ENCODE measurements around the gene MCCC1. TPM values are rescaled to one million over a fixed set of nuclear protein-coding genes. Genes with fewer than 3 reads are reported as not detected.

The MCCC1 gene
- total and polyA plus RNA-seq, 2 of the 13 experiments (the other 11 are each of a cell fraction or from before 2014, with no cell fraction given): 11.7 to 30.1 TPM

DNA sequence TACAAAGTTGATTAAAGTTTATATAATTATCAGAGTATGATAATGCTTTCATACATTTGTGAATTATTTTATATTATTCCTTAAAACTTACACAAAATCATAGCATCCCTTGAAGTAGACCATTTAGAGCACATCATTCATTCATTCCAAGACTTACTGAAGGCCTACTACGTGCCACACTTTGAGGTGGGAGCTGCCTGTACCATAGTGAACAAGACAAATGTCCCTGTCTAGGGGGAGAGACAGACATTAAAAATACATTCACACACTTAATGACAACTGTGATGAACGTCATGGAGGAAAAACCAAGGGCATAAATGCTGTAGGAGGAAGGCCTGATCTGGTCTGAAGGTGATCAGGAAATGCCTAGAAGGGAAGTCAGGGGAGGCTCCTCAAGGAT lies 12.1 kb downstream of the MCCC1 start:
- ChIA-PET POLR2A (no interaction called here), CTCF (ENCODE audit: low intra/inter-chr PET ratio, low total read pairs) (no interaction called here)
- Histone ChIP-seq H3K4me3 (replicated peaks in 1 of 3; ENCODE audit: insufficient read depth in 1 of 3, low read depth in 2 of 3, low read length in 3 of 3) (no peak overlapping the region), H3K4me2 (ENCODE audit: low read depth, low read length) (no peak overlapping the region), H3K9ac (ENCODE audit: insufficient read depth, low read depth, low read length) (no peak overlapping the region), H3K9me3 (ENCODE audit: low read length) (no peaks in the 10 kb centered on the region), H2AFZ (ENCODE audit: low read length) (no peak overlapping the region), H3K27me3 (ENCODE audit: control insufficient read depth in 1 of 2, insufficient read depth in 2 of 2, low read length in 2 of 2) (no peaks in the 10 kb centered on the region), H3K4me1 (ENCODE audit: insufficient read depth, low read length) (no peaks in the 10 kb centered on the region), H3K79me2 (ENCODE audit: insufficient read depth, low read length) (no peaks in the 10 kb centered on the region), H3K27ac (ENCODE audit: extremely low read length, insufficient read depth, low read length) (no peak overlapping the region), H3K36me3 (replicated peaks in 1 of 2; ENCODE audit: control insufficient read depth in 1 of 2, insufficient read depth in 2 of 2, low read length in 2 of 2) (peaks cover 15 to 54% of the 10 kb centered on the region in 2 experiments), H4K20me1 (ENCODE audit: insufficient read depth, low read length) (0 out of 2 replicates have a peak, but pooled peaks cover 3% of the 10 kb centered on the region)
- BruUV-seq (replicated peaks): no TSS peak
- TF ChIP-seq ZNF234 (CRISPR knock-in tag; conservative IDR thresholded peaks at IDR 0.05): no peak
- TF ChIP-seq ZKSCAN1 (IDR thresholded peaks at IDR 0.05; ENCODE audit: low read length): peak; percentile 59; the same call in 1 of the 2 replicates
- TF ChIP-seq ZNF546 (CRISPR knock-in tag; conservative IDR thresholded peaks at IDR 0.05): no peak
- no peak for TF ChIP-seq ZNF121 (CRISPR knock-in tag; IDR thresholded peaks at IDR 0.05)
- TF ChIP-seq, protein P1, sequence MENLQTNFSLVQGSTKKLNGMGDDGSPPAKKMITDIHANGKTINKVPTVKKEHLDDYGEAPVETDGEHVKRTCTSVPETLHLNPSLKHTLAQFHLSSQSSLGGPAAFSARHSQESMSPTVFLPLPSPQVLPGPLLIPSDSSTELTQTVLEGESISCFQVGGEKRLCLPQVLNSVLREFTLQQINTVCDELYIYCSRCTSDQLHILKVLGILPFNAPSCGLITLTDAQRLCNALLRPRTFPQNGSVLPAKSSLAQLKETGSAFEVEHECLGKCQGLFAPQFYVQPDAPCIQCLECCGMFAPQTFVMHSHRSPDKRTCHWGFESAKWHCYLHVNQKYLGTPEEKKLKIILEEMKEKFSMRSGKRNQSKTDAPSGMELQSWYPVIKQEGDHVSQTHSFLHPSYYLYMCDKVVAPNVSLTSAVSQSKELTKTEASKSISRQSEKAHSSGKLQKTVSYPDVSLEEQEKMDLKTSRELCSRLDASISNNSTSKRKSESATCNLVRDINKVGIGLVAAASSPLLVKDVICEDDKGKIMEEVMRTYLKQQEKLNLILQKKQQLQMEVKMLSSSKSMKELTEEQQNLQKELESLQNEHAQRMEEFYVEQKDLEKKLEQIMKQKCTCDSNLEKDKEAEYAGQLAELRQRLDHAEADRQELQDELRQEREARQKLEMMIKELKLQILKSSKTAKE (CRISPR knock-in tag; IDR thresholded peaks at IDR 0.05; ENCODE audit: borderline replicate concordance): no peak
- 95% methylated on average over 2 of the region's 2 CpGs for WGBS (ENCODE audit: low lambda C conversion rate)
- intact Hi-C loops (cut with micrococcal nuclease; ENCODE audit: unreplicated experiment) (no loop called here), in situ Hi-C loops (cut with HindIII; ENCODE audit: extremely low pct_ligation_motif_present, low pct_unique_long_range_greater_than_20kb) (no loop called here)
- no peak for FAIRE-seq
- ATAC-seq: no peak
- DNase-seq (ENCODE audit: low spot score): no peak

Measured in HepG2 (cell line).